Skeletal muscle tissue (tissue), 4 donors: ENCODE results near the gene IFT88. TPM values are rescaled to one million over a fixed set of nuclear protein-coding genes. Genes with fewer than 3 reads are reported as not detected.

Source experiments
- H3K27ac ChIP-seq: one replicate; pipeline ENCODE4 v1.7.0; 2013; ENCODE audit warnings: mild to moderate bottlenecking, low read depth, low read length, inconsistent platforms
- H3K27me3 ChIP-seq, 3 donors: one replicate each; pipeline ENCODE4 v1.7.0; 2013; ENCODE audit warnings: low read length in 3 of 3; ENCODE audit not compliant: control insufficient read depth in 3 of 3, insufficient read depth in 3 of 3
- H3K36me3 ChIP-seq, 3 donors: one replicate each; pipeline ENCODE4 v1.7.0; 2013; ENCODE audit warnings: low read length in 3 of 3; ENCODE audit not compliant: control insufficient read depth in 3 of 3, insufficient read depth in 3 of 3
- H3K4me1 ChIP-seq, 3 donors: one replicate each; pipeline ENCODE4 v1.7.0; 2013; ENCODE audit warnings: low read length in 3 of 3, mild to moderate bottlenecking in 3 of 3; ENCODE audit not compliant: control insufficient read depth in 3 of 3, insufficient read depth in 3 of 3
- H3K4me3 ChIP-seq, 3 donors: one replicate each; pipeline ENCODE4 v1.7.0; 2013; ENCODE audit warnings: low read length in 3 of 3
- H3K9ac ChIP-seq, 3 donors: one replicate each; pipeline ENCODE4 v1.7.0; 2013; ENCODE audit warnings: low read length in 3 of 3, mild to moderate bottlenecking in 3 of 3, moderate library complexity in 2 of 3, low read depth in 1 of 3
- H3K9me3 ChIP-seq, 3 donors: one replicate each; pipeline ENCODE4 v1.7.0; 2013; ENCODE audit warnings: low read length in 3 of 3; ENCODE audit not compliant: control insufficient read depth in 3 of 3
- total RNA-seq: library from RNA; depleted of rRNA; stranded (reverse); fragments of >200 nt; gene quantifications from one replicate; pipeline ENCODE4 v1.2.3, GENCODE V29; 2014
- donor health status: Osteomylitis.

The IFT88 gene
- total RNA-seq, 1 donor from 2014 or later = 14.6 TPM

DNA sequence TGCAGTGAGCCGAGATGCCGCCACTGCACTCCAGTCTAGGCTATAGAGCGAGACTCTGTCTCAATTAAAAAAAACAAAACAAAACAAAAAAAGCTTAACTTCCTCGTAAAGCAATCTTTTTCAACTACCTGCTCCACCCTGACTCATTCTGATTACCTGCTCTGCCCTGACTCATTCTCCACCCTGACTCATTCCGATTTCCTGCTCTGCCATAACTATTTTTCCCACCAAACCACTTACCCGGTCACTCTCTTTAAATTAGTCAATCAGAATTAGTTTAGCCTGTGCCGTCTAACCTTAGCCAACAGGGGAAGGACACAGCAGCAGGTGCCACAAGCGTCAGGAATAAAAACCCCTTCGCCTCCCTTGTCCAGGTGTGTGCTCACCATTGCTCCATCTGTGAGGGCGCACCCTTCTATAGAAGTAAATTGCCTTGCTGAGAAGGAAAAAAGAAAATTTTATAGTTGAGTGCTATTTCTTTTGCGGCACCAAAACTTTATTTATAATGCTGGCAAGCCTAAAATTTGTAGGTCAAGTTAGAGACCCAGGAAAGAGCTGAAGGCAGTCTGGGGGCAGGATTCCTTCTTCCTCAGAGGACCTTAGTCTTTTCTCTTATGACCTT lies 1.7 kb upstream of the IFT88 start:
- Histone ChIP-seq H3K9me3 (no peaks in the 10 kb centered on the region), H3K27me3 (no peaks in the 10 kb centered on the region), H3K36me3 (no peaks in the 10 kb centered on the region), H3K9ac (no peak overlapping the region), H3K4me3 (no peak overlapping the region), H3K27ac (no peak overlapping the region), H3K4me1 (peaks cover 3 to 9% (median 6%) of the 10 kb centered on the region in 3 donors)

GRCh38 chr13:20566468-20566897 lies 474 bp upstream of the IFT88 start:
- peak overlapping the region; percentile 89 for H3K27ac ChIP-seq
- H3K9me3 ChIP-seq = no peaks in the 10 kb centered on the region
- peak overlapping the region; percentile 67 to 91 (median 89) for H3K4me3 ChIP-seq
- H3K4me1 ChIP-seq = peaks cover 3 to 9% (median 6%) of the 10 kb centered on the region in 3 donors
- H3K27me3 ChIP-seq = no peaks in the 10 kb centered on the region
- no peaks in the 10 kb centered on the region for H3K36me3 ChIP-seq
- peak overlapping the region; percentile 71 to 87 (median 76) for H3K9ac ChIP-seq

- peak overlapping the region; percentile 90 to 94 (median 90) for H3K9ac ChIP-seq
- H3K27me3 ChIP-seq = no peaks in the 10 kb centered on the region
- peak overlapping the region; percentile 91 to 98 (median 91) for H3K4me3 ChIP-seq
- H3K9me3 ChIP-seq = no peaks in the 10 kb centered on the region
- peaks cover 0 to 2% (median 0%) of the 10 kb centered on the region in 3 donors for H3K36me3 ChIP-seq
- H3K27ac ChIP-seq = peak overlapping the region; percentile 89
- H3K4me1 ChIP-seq = peaks cover 3 to 9% (median 6%) of the 10 kb centered on the region in 3 donors
Observed at GRCh38 chr13:20567881-20568528, 1.0 kb downstream of the IFT88 start.

DNA sequence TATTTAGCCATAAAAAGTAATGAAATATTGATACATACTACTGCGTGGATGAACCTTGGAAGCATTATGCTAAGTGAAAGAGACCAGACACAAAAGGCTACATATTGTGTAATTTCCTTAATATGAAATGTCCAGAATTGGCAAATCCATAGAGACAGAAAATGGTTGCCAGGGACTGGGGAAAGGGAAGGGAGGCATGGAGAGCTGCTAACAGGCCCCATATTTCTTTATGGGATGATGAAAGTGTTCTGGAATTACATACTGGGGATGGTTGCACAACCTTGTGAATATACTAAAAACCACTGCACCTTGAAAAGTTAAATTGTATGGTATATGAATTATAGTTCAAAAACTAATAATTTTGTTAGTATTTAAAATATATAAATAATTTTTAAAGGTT lies 3.6 kb downstream of the IFT88 start:
- Histone ChIP-seq H3K9me3 (no peaks in the 10 kb centered on the region), H3K9ac (no peak overlapping the region), H3K27me3 (no peaks in the 10 kb centered on the region), H3K4me1 (peaks cover 3 to 9% (median 6%) of the 10 kb centered on the region in 3 donors), H3K27ac (no peak overlapping the region), H3K36me3 (peaks cover 0 to 6% (median 4%) of the 10 kb centered on the region in 3 donors), H3K4me3 (no peak overlapping the region)

GRCh38 chr13:20571676-20572075 lies 4.7 kb downstream of the IFT88 start:
- Histone ChIP-seq H3K36me3 (peaks cover 0 to 8% (median 6%) of the 10 kb centered on the region in 3 donors), H3K27ac (no peak overlapping the region), H3K9me3 (no peaks in the 10 kb centered on the region), H3K4me1 (peaks cover 0 to 6% (median 5%) of the 10 kb centered on the region in 3 donors), H3K9ac (no peak overlapping the region), H3K4me3 (no peak overlapping the region), H3K27me3 (no peaks in the 10 kb centered on the region)

GRCh38 chr13:20573186-20573585 lies 6.2 kb downstream of the IFT88 start:
- Histone ChIP-seq H3K4me3 (no peak overlapping the region), H3K36me3 (peaks cover 0 to 8% (median 8%) of the 10 kb centered on the region in 3 donors), H3K9ac (no peak overlapping the region), H3K4me1 (peaks cover 0 to 2% (median 2%) of the 10 kb centered on the region in 3 donors), H3K9me3 (no peaks in the 10 kb centered on the region), H3K27me3 (no peaks in the 10 kb centered on the region), H3K27ac (no peak overlapping the region)

DNA sequence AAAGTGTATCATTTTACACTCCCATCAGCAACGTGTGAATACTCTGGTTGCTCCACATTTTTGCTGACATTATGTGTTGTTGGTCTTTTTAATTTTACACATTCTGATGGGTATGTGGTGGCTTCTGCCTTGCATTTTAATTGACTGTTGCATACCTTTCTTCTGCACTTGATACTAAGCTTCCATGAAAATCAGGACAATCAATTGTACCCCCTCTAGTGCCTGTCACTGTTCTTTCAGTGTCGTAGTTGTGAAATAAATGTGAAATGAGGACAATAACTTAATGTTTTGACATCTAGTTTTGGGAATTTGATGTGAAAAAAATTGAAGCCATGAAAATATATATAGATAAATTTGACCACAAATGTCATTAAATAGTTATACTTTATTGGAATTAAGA lies 6.7 kb downstream of the IFT88 start:
- H3K9ac ChIP-seq = no peak overlapping the region
- H3K9me3 ChIP-seq = no peaks in the 10 kb centered on the region
- no peak overlapping the region for H3K27ac ChIP-seq
- H3K36me3 ChIP-seq = peaks cover 0 to 9% (median 8%) of the 10 kb centered on the region in 3 donors
- no peak overlapping the region for H3K4me3 ChIP-seq
- no peaks in the 10 kb centered on the region for H3K27me3 ChIP-seq
- H3K4me1 ChIP-seq = no peaks in the 10 kb centered on the region

- no peak overlapping the region for H3K27ac ChIP-seq
- H3K4me3 ChIP-seq = no peak overlapping the region
- H3K9me3 ChIP-seq = peaks cover 0 to 5% (median 0%) of the 10 kb centered on the region in 3 donors
- no peak overlapping the region for H3K9ac ChIP-seq
- H3K36me3 ChIP-seq = peaks cover 17 to 29% (median 28%) of the 10 kb centered on the region in 3 donors
- no peaks in the 10 kb centered on the region for H3K27me3 ChIP-seq
- no peaks in the 10 kb centered on the region for H3K4me1 ChIP-seq
Observed at GRCh38 chr13:20579191-20579590, 12.2 kb downstream of the IFT88 start.

- peaks cover 0 to 9% (median 0%) of the 10 kb centered on the region in 3 donors for H3K9me3 ChIP-seq
- H3K4me1 ChIP-seq = no peaks in the 10 kb centered on the region
- H3K4me3 ChIP-seq = no peak overlapping the region
- peaks cover 22 to 36% (median 32%) of the 10 kb centered on the region in 3 donors for H3K36me3 ChIP-seq
- no peak overlapping the region for H3K9ac ChIP-seq
- H3K27ac ChIP-seq = no peak overlapping the region
- H3K27me3 ChIP-seq = no peaks in the 10 kb centered on the region
Observed at GRCh38 chr13:20580257-20580656, 13.3 kb downstream of the IFT88 start.

GRCh38 chr13:20582026-20582425 lies 15.1 kb downstream of the IFT88 start:
- no peak overlapping the region for H3K27ac ChIP-seq
- H3K9me3 ChIP-seq = peaks cover 0 to 9% (median 0%) of the 10 kb centered on the region in 3 donors
- H3K4me3 ChIP-seq = no peak overlapping the region
- H3K27me3 ChIP-seq = no peaks in the 10 kb centered on the region
- no peaks in the 10 kb centered on the region for H3K4me1 ChIP-seq
- peaks cover 18 to 33% (median 33%) of the 10 kb centered on the region in 3 donors for H3K36me3 ChIP-seq
- H3K9ac ChIP-seq = no peak overlapping the region
